ENCODE measurements around the gene MS4A10. TPM values are rescaled to one million over a fixed set of nuclear protein-coding genes. Genes with fewer than 3 reads are reported as not detected.

Gene MS4A10
- total RNA-seq, 4 donors from 2014 or later, result not detected

DNA sequence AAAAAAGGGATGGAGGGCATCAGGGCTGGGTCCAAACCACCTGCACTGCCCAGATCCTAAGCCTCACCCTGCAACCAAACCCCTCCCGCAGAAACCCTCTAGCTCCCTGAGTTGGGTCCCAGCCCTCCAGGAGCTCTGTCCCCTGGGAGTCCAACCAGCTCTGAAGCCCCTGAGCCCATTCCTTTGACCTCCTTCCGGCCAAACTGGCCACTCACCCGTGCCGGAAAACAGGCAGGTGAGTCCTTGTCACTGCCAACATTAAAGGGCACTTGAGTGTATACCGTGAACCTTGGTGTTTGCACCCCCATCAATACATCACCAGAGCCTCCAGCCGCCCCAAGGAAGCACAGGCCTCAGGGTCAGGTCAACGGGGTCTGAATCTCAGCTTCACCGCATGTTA, 16.9 kb upstream of the MS4A10 start:
- TF ChIP-seq, protein P1, sequence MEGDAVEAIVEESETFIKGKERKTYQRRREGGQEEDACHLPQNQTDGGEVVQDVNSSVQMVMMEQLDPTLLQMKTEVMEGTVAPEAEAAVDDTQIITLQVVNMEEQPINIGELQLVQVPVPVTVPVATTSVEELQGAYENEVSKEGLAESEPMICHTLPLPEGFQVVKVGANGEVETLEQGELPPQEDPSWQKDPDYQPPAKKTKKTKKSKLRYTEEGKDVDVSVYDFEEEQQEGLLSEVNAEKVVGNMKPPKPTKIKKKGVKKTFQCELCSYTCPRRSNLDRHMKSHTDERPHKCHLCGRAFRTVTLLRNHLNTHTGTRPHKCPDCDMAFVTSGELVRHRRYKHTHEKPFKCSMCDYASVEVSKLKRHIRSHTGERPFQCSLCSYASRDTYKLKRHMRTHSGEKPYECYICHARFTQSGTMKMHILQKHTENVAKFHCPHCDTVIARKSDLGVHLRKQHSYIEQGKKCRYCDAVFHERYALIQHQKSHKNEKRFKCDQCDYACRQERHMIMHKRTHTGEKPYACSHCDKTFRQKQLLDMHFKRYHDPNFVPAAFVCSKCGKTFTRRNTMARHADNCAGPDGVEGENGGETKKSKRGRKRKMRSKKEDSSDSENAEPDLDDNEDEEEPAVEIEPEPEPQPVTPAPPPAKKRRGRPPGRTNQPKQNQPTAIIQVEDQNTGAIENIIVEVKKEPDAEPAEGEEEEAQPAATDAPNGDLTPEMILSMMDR (IDR thresholded peaks at IDR 0.05; ENCODE audit: low read depth), result no peak

DNA sequence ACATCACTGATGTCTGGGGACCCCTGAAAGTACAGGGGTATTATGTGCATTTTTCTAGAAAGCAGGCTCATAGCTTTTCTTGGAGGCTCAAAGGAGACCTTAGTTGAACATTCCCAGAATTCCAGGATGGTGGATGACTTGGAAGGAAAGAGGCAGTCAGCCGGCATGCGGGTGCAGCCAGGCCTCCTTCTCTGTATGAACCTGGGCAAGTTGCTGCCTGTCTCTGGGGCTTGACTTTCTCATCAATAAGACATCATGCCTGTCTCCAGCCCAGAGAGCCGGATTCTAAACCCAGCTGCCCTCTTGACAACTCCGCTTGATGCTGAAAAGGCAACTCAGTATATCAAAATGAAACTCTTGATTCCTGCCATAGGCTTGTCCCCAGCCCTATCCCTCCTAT, 15.9 kb upstream of the MS4A10 start:
- TF ChIP-seq, protein P1 (IDR thresholded peaks at IDR 0.05; ENCODE audit: low read depth), result no peak

DNA sequence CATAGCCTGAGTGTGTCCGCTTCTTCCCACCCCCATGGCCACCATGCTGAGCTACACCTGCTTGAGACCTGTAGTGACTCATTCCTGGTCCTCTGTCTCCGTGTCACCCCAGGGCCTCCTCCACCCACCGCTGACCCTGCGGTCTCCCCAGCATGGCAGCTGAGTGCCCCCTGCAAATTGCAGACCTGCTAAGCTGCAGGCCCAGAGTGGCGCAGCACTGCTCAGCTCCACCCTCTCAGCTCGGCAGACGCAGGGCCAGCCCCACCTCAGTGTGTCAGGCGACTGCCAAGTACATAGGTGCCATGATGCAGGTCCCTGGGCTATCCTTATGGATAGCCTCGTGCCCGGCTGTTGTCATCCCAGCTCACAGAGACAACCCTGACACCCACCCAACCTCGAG, 15.3 kb upstream of the MS4A10 start:
- TF ChIP-seq, protein P1 (IDR thresholded peaks at IDR 0.05; ENCODE audit: low read depth), result no peak

DNA sequence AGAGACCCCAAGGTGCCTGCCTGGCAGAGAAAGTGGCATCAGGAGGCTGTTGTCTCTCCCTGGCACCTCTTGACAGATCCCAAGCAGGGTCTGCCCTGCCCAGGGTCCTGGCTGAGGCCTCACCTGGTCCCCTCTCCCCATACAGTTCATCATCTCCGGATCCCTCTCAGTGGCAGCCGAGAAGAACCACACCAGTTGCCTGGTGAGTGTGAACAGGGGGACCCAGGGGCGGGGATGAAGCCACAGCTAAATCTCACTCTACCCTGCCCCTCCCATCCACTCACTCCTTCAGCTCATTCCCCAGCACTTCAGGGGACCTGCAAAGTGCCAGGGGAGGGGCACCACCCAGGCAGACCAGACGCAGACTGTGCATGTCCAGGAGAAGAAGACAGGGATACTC, 14.0 kb upstream of the MS4A10 start:
- TF ChIP-seq, protein P1 (IDR thresholded peaks at IDR 0.05; ENCODE audit: low read depth), result no peak

DNA sequence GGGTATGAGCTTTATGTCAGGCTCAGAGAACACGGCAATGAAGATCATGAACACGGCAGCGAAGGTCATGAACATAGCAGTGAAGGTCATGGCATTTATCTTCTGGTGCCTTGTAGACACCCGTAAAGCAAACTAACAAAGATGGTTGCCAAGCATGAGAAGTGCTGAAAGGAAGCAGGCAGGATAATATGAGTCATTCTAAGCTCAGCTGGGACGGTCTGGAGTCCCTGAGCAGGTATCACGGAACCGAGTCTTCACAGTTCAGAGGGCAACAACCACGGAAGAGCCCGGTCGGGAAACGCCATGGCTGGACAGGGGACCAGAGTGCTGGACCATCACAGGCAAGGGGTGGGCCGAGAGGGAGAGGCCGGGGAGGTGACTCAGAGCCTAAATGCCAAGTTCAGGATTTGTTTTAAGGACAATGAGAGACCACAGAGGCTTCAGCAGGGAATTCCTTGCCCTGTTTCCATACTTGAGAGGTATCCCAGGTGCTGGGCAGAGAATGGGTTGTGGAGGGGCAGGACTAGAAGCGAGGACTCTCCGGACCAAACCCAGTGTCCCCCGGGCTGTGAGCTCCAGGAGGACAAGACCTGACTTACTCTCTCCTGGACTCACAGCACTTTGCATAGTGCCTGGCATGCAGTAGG, 13.1 kb upstream of the MS4A10 start:
- TF ChIP-seq, protein P1 (IDR thresholded peaks at IDR 0.05; ENCODE audit: low read depth), result no peak

DNA sequence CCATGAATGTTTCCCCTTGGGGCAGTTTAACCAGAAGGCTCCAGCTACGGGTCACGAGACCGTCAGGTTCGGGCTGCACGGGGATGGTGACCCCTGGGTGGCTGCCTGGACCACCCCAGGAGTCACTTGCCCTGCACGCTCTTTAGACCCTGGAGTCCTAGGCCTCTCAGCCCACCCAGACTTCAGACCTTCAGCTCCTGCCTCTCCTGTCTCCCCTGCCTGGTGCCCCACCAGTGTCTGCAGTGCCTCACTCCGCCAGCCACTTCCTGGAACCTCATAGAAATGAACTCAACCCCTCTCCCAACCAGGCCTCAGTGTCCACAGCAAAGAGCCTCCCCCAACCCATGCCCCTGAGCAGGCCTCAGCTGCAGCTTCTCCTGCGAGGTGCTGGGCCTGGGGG, 12.5 kb upstream of the MS4A10 start:
- TF ChIP-seq, protein P1 (IDR thresholded peaks at IDR 0.05; ENCODE audit: low read depth), result no peak

DNA sequence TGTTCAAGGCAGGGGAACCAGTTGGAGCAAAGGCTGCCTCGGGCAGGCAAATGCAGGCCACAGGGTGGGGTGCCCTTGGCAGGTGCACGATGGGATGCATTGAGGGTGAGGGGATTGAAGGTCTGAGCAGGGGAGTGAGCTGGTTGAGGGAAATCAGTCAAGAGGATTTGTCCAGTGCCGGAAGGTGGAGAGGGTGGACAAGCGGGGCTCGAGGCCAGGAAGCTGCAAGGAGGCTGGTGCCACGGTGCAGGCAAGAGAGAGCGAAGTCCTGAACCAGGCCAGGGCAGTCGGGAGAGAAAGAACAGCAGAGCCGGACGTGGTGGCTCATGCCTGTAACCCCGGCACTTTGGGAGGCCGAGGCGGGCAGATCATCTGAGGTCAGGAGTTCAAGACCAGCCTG, 10.4 kb upstream of the MS4A10 start:
- TF ChIP-seq, protein P1 (IDR thresholded peaks at IDR 0.05; ENCODE audit: low read depth), result no peak

All from subcutaneous adipose tissue (tissue), 4 donors.